HG03097 (cell line): ENCODE data around the gene PLA2G4A.
A peak's percentile ranks its signal among the peaks of the same experiment; 100 is the strongest.

ENCODE experiments used
- ATAC-seq: cut with Tn5 transposase; IDR thresholded peaks from one replicate; pipeline ENCODE4 v1.9.1; 2021; ENCODE audit not compliant: unreplicated experiment, low FRiP score

Gene PLA2G4A

DNA sequence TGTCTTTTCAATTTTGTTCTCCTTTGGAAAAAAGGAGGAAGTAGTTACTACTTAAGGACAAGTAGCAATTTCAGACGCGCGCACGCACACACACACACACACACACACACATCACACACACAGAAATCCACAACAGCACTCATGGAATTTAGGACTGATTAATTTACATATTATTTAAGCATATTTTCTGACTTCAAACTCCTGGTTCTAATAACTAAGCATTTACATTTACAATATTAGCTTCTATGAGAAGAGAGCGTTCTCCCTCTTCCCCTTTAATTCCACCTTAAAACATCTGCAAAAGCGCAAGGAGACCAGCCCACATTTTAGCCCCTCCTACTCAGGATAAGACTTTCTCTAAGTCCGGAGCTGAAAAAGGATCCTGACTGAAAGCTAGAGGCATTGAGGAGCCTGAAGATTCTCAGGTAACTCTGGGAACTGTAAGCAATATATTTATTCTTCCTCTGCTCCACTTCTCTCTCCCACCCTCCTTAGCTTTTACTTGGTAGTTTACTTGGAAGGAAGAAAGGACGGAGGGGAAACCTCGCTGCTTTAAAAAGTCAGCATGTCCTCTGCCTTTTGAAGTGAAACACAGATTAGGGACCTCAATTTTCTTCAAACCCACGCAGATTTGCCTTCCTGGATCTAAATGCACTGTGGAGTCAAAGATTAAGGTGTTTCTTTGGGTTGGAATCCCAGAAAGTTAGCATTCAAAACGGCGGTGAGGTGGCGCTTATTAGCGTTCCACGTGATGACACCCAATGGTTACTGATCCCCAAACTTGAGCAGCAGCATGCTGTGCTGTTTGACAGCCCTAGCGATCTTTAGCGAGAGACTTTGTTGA, at the start of gene PLA2G4A:
Gene PLA2G4A, plus strand, starts transcription at position 339 of the 844 bp plus-strand sequence. CDS start 25,406 bp downstream, outside the sequence.
- ATAC-seq, result peak; percentile 67

- no peak for ATAC-seq
These were observed 48.7 kb upstream of the PLA2G4A start for GRCh38 chr1:186780076-186780475.

DNA sequence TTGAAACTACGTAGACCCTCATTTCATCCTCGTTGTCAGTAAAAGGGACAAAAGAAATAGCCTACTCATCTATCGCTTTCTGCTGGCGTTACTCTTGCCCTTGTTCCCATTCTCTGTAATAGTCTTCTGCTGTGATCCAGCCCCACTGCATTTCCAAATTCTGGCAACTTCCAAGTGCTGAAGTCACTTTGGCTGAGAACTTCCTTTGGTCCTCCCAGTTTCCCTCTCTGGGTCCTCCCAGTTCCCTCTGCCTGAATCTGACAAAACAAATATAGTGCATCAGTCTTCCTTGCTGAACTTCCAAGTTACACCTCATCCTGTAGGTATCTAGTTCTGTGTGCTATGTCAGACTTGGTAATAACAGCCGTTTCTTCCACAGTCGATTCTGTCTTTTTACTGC, 47.0 kb upstream of the PLA2G4A start:
- no peak for ATAC-seq

- no peak for ATAC-seq
These were observed 46.0 kb upstream of the PLA2G4A start for GRCh38 chr1:186782791-186783190.

DNA sequence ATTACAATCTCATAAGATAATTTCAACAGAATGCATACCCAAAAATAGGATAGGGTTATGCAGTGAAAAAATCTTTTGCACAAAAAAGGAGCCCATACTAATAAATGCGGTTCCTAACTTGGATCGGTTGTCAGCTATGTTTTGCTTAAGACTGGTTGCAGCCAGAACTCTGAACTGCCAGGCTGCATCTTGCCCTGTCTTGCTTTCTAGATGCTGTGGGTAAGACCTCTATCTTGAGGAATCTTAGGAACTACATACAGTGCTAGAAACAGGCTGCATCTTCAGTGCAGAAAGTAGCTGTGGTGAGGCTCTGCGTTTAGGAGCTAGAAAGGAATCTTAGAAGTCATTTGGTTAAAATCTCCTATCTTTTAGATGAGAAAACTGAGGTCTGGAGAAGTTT, 45.6 kb upstream of the PLA2G4A start:
- no peak for ATAC-seq

GRCh38 chr1:186785503-186785902, 43.2 kb upstream of the PLA2G4A start:
- ATAC-seq, result no peak

DNA sequence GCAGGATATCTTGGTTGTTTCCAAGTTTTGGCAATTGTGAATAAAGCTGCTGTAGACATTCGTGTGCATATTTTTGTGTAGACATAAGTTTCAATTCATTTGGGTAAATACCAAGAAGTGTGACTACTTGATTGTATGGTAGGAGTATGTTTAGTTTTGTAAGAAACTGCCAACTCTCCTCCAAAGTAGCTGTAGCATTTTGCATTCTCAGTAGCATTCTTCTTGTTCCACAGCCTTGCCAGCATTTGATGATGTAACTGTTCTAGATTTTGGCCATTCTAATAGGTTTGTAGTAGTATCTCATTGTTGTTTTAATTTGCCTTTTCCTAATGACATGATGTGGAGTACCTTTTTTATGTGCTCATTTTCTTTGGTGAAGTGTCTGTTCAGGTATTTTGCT, 38.6 kb upstream of the PLA2G4A start:
- no peak for ATAC-seq

DNA sequence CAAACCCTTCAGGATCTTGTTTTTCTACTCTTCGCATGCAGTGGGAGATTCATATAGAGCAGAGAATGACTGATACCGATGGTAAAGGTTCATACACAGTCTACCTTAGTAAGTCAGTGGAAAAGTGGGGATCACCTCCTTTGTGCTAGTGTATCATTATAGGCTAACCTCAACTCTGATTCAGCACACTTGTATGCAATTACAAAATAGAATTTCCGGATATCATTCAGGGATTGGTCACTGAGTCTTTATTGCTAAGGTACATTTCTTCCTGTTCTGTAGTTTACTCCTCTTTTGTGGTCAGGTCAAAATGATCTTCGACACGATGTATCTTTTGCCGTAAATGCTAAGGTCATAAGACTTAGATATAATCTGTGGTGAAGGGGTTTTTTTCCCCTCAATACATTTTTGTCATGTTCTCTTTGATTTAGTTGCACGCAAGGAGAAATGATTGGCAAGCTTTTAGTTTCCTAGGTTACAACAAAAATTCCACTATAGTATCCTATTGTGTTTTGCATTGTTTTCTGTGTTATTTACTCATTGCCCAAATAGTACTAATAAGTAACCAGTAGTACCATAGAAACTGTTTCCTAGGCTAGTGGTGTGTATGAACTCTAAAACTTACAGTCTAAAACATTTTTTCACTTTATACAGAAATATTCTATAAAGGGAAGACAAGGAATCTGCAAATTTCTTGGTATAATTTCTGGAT, 35.7 kb upstream of the PLA2G4A start:
- peak; percentile 67 for ATAC-seq

DNA sequence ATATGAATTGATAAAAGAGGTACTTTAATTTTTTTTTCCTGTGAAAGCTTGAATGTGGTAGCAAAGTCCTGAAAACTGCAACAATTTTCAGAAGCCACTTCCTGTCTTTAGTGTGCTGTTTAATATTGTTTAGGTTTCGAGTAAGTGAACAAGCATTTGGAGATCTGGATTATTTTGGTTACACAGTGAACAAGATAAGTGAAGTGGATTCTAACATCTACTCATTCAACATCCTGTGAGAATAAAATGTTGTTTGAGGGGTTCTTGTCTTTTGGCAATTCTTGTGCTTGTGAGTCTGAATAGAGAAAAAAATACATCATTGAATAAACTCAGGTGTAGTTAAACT, 35.2 kb upstream of the PLA2G4A start:
- ATAC-seq, result peak; percentile 74

- ATAC-seq, result no peak
These were observed 29.6 kb upstream of the PLA2G4A start for GRCh38 chr1:186798960-186799688.

DNA sequence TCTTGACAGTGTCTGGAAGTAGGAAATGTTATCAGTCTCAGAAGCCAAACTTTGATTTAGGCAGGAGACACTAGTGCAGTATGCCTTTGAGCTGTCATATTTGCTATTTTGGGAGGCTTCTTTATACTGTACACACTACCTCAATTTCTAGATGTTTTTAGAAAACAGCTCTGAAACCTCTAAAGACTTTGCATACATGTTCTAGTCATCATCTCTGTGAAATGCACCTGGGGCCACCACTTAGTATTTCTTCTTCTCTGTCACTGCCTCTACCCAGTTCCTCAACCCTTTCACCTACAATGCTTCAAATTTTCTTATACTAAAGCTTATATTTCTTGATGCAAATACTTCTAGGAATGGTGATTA, 29.1 kb upstream of the PLA2G4A start:
- ATAC-seq, result peak; percentile 66

DNA sequence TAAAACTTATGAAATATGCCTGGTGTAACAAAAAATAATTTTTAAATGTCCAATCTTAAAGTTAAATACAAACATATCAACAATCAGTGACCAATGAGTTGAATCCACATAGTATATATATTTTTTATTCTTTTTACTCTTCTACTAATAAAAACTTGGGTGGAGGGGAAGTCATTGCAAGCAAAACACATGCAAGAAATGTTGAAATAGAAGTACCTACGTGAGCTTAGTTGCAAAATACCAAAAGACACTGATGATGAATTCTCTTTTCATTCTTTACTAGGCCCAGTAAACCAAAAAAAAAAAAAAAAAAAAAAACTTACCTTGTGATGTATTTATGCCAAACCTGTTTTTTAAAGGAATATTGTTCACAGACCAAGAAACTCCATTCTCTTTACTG, 26.4 kb upstream of the PLA2G4A start:
- no peak for ATAC-seq

DNA sequence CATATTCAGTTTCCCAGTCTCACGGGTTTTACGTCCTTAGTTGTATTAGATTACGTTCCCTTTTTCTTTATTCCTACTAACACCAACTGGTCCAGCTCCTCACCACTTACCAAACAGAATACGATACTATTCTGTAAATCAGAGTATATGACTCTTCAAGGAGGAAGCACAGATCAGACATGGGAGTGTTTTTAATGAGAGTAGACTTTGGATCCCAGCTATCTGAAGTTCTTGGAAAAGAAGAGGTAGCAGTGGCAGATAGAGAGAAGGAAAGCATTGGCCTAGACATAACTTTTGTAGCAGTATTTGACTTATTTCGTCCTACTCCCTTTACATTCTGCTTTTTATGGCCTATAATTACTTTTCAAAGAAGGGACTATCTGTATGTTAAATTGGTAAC, 24.1 kb upstream of the PLA2G4A start:
- ATAC-seq, result no peak

GRCh38 chr1:186806477-186806876, 22.3 kb upstream of the PLA2G4A start:
- ATAC-seq, result no peak

DNA sequence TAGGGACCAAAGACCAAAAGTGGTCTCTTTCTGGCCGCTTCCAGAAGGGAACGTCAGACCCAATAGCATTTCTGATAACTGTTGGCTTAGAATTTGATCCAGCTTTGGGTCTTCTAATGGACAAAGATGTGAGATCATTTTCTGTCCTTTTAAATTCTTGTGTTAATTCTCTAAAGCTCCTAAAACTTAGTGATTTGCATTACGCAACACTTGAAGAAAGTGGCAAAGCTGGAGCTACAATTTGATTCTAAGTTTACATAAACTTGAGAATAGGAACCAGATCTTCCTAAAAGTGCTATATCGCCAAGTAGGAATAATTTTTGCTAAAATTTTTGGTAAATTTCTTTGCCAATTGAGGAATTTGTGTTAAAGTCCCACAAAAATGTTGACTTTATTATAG, 21.6 kb upstream of the PLA2G4A start:
- ATAC-seq, result no peak

GRCh38 chr1:186811892-186812291, 16.9 kb upstream of the PLA2G4A start:
- ATAC-seq, result no peak

DNA sequence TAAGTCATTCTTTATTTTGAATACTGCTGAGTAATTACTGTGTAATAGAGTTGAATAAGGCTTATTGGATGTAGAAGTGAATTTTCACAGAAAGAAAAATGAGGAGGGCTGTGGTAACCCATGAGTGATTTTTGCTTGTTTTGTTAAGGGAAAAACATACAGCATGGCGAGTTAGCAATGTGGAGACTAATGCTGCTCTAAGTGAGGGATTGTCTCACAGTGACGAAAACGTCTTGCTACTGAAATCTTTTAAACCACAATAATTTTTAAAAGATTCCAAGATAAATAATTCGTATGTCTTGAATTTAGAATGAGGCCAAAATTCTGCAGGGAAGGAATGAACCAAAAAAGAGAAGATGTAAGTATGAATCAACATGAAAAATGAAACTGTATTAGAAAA, 16.2 kb upstream of the PLA2G4A start:
- ATAC-seq, result no peak

- ATAC-seq, result no peak
These were observed 15.3 kb upstream of the PLA2G4A start for GRCh38 chr1:186813420-186813819.

GRCh38 chr1:186819126-186819525, 9.6 kb upstream of the PLA2G4A start:
- ATAC-seq, result no peak

DNA sequence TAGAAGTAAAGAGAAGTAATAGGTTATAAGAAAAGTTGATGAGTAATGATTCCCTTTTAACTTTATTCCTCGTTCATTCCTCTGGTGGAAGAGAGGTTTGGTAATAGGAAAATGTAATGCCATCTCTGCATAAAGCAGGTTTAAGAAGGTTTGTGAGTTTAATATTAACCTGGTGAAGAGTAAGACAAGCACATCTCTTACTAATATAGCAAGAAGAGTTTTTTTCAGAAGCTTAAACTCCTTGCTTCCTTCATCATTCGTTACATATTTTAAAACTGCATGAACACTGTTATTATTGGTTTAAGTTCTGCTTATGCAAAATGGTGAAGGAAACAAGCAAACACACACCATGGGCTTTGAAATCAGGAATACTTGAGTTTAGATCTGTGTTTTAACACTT, 9.2 kb upstream of the PLA2G4A start:
- ATAC-seq, result no peak
